Keratinocyte (primary cell): ENCODE data around the gene ITIH6.

ENCODE experiments used
- EZH2 ChIP-seq: IDR thresholded peaks from one replicate; pipeline ENCODE4 v1.6.1; 2012; ENCODE audit warnings: inconsistent platforms, mild to moderate bottlenecking, low read length, moderate library complexity
- TF ChIP-seq, protein P1 (sequence below), 3 experiments: IDR thresholded peaks in 1 of 3; conservative IDR thresholded peaks in 1 of 3; optimal IDR thresholded peaks in 1 of 3; 2 replicates in 2 of 3; 3 replicates in 1 of 3; pipeline versions ENCODE3 to v1.5.1; 2011; ENCODE audit warnings: low read length in 3 of 3, mild to moderate bottlenecking in 3 of 3, moderate library complexity in 2 of 3, control low read depth in 1 of 3, inconsistent platforms in 1 of 3; ENCODE audit not compliant: insufficient read depth in 2 of 3; ENCODE audit errors: extremely low read depth in 1 of 3

DNA sequence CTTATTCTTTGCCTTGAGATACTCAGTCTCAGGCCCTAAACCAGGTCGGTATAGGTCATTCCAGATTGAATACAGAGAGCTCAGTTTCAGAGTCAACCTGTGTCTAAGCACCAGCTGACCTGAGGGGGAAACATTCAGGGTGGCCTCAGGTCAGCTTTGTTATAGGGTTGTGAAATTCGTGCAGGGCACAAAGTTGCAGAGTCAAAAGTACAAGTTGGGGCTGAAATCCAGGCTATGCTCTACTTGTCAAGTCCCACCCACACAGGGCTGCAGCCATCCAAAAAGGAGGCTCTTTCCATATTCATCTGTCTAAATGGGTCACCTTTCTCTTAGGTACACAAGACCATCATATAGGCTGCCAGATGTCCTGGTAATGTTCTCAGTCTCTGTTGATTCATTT lies 89.7 kb downstream of the ITIH6 start:
- TF ChIP-seq EZH2 = no peak
- TF ChIP-seq, protein P1, sequence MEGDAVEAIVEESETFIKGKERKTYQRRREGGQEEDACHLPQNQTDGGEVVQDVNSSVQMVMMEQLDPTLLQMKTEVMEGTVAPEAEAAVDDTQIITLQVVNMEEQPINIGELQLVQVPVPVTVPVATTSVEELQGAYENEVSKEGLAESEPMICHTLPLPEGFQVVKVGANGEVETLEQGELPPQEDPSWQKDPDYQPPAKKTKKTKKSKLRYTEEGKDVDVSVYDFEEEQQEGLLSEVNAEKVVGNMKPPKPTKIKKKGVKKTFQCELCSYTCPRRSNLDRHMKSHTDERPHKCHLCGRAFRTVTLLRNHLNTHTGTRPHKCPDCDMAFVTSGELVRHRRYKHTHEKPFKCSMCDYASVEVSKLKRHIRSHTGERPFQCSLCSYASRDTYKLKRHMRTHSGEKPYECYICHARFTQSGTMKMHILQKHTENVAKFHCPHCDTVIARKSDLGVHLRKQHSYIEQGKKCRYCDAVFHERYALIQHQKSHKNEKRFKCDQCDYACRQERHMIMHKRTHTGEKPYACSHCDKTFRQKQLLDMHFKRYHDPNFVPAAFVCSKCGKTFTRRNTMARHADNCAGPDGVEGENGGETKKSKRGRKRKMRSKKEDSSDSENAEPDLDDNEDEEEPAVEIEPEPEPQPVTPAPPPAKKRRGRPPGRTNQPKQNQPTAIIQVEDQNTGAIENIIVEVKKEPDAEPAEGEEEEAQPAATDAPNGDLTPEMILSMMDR (optimal IDR thresholded peaks at IDR 0.05 in 1 of 3, IDR thresholded peaks at IDR 0.05 in 1 of 3, conservative IDR thresholded peaks at IDR 0.05 in 1 of 3; ENCODE audit: extremely low read depth in 1 of 3, insufficient read depth in 2 of 3, low read length in 3 of 3) = no peak
